ENCODE results near the gene SLCO3A1.
"Not testable (repeated sequence)": the region's sequence is repeated elsewhere in the genome, so short reads cannot be mapped to it uniquely, and the experiment has no call there.

SLCO3A1 gene

DNA sequence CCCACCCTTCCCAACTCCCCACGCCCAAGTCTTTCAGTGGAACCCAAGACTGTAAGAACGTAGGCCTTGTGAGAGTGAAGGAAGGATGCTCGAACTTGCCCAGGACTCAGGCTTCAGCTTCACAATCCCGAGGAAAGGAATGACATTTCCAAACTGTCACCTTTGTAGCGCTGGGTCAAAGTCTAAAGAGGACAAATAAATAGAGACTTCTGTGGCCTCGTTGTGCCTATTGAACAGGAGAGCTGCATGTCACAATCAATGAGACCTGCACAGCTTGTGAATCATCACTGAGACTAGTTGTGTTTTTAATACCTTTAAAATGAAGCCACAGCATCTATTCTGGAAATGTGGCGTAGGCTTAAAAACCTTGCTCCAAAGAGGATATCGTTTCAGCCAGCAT, 317.4 kb downstream of the SLCO3A1 start:
- no peak for DNase-seq

DNA sequence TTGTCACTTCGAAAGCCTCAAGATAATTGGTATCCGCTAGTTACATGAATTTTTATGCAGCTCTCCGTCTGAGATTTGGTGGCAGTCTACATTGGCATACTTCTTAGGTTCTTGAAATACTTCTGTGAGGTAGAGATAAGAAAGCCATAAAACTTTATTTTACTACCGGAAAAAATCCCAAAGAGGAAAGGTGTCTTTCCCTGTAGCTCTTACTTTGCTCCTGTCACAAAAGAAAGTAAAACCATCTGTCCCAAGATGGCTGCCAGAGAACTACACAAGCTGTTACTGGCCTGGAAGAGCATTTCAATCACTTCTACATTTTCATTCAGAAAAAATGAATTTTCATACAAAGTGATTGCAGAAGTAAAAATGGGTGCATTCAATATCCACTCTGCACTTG, 325.4 kb downstream of the SLCO3A1 start:
- DNase-seq: no peak

DNA sequence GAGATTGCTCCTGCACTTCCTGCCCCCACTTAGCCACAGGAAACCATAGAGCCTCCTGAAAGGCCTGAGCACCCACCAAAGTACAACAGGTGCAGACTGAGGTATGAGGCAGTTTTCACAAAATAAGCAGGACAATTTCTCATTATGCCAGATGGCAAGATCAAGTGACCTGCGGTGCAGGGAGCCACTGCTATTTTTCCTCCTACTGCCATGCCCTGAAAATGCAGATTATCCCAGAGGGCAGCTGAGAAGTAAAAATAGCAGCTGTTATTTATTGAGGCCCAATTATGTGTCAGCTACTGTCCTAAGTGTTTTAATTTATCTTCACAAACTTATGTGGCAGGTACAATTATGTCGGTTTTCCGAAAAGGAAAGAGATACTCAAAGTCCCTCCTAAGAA, 330.6 kb downstream of the SLCO3A1 start:
- DNase-seq: no peak

DNA sequence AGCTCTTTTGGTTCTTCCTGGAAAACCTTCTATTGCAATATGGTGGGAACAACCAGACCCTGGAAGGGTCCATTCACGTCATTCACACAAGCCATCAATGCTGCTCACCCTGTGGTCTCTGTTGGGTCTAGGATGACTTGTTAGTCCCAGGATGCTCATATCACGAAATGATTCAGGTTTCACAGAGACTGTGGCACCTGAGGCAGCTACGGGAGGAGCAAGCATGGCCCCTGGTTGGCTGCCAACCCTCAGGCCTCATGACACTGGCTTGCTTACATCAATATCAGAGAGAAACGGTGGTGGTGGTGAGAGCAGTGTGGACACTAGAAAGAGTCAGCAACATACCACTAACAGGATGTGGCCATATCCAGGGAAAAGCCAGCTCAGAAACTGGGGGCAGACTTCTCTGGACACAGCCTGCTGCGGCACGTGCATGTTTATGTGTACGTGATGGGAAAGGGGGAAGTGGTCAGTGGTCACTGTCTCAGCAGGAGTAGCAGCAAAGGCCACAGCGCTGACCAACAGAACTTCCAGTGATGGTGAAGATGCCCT, 331.2 kb downstream of the SLCO3A1 start:
- DNase-seq: no peak

DNA sequence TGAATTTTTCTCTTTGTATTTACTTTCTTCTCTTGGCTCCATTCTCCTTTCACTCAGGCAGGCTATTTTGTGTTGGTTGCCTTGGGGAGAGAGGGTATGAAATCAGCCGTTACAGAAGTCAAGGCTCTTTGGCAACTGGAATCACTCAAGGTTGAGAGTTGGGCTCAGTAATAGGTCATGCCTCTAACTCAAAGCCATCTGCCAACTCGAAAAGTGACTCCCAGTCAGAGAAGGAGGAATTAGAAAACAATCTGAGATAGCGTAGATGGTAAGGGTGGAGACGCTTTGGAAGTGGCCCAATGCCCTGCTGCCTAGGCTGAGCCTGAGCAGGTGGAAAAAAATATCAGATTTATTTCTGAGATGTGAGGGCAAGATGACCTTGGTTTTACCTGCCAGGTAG, 334.5 kb downstream of the SLCO3A1 start:
- DNase-seq: no peak

DNA sequence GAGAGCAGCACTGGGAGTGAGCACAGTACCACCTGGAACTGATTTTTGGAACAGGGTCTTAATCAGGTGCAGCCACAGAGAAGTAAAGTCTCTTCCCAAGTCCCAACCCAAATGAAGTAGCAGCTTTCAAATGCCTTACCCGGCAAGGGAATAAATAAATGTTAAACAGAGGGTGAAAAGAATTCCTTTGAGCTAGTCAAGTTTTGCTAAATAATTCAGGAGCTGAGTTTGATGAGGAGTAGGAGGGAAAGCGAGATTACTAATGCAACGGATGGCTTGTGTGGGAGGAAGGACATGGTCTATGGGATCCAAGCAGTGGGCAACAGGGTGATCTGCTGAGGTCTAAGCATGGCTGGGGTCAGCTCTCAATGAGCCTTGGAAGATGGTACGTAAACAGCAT, 335.7 kb downstream of the SLCO3A1 start:
- no peak for DNase-seq

DNA sequence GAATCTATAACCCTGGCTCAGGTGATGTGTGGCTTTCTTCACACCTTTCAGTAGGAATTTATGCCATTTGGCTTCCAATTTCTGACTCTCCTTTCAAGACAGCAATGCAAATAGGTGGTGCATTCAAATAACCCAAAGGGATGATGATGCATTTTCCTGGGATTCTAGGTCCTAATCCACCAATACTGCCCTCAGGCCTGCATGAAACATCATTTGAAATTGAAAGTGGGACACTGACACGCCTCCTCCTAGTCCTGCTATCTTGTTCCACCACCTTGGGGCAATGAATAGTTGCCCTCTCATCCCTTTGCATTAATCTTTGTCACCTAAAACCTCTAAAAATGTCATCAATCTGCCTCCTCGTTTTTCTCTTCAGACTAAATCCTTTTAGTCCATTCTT, 341.7 kb downstream of the SLCO3A1 start:
- DNase-seq: no peak

DNA sequence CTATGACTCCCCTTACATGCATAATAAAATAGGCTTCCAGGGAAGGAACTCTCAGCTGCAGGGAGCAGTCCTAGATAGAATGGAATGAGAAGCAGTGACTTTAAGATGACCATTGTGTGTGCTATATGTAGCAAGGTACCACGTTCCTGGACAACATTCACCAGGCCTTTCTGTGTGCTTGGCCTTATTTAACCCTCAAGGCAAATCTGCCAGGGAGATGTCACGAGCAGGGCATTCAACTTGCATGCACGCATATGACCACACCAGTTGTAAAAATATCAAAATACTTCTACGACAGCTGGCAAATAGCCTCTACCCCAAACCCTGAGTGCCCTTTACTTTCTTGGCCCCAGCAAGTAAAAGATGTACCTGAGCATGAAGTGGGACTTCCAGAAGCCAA, 342.8 kb downstream of the SLCO3A1 start:
- DNase-seq: no peak

DNA sequence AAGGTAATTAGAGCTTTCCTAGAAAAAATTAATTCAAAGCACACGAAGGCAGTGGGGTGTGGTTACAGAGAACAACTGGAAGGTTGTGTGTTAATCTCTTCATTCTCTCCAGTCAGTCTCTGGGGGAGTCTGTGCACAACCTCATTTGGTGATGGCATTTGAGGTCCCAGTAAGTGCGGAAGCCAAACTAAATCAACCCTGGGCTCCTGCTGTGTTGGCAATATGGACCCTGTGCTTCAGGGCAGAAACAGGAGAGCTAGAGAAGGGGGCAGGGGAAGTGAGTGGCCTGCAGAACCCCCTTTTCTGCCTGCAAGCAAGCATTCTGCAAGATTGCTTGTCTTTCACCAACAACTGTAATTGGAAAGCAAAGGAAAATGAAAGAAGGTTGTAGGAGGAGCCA, 344.2 kb downstream of the SLCO3A1 start:
- no peak for DNase-seq

DNA sequence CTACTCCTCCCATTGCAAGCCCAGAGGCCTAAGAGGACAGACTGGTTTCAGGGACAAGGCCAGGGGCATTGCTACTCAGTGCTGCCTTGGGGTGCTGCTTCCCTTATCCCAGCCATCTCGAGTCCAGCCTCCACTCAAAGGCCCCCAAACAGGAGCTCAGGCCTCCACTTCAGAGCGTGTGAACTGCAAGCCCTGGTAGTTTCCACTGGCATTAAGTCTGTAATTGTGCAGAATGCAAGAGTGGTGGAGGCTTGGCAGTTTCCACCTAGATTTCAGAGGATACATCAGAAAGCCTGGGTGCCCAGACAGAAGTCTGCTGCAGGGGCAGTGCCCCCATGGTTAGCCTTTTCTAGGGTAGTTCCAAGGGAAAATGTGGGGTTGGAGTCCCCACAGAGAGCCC, 347.4 kb downstream of the SLCO3A1 start:
- no peak for DNase-seq

DNA sequence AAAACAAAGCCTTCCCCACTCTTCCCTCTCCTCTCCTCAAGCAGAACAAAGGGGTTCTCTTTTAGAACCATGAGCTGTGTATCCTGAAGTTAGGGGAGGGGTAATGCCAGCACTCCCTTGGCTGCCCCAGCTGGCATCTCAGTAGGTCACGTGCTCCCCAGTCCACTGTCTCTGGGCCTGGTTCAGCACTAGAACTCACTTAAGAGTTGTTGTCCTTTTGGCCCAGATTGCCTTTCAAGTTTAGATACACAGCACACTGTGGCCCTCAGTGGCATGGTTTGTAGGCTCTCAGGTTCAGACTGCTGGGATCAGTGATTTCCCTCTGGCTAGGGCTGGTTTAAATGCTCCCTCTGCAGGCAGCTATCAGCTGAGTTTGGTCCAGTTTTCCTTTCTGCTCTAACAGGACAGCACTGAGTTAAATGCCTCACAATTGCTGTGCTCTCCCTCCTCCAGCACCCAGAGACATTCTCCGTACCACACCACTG, 351.8 kb downstream of the SLCO3A1 start:
- no peak for DNase-seq

DNA sequence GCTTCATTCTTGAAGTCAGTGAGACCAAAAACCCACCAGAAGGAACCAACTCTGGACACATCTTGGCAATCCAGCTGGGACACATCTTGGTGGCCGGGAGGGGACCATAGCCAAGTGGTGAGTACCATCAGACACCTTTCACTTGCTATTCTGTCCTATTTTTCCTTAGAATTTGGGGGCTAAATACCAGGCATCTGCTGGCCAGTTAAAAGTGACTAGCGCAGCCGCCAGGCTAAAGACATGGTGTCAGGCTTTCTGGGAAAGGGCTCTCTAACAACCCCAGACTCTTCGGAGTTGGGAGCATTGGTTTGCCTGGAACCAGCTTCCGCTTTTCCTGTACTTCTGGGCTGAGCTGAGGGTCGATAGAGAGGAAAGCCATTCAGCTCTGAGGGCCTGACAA, 354.1 kb downstream of the SLCO3A1 start:
- DNase-seq: not testable (repeated sequence)

Data from activated effector memory CD4-positive, alpha-beta T cell treated with anti-CD3 and anti-CD28 coated beads, Interleukin-2, amount 50 U/mL, for 16 hours (primary cell).